HG03457 (cell line): ENCODE measurements around the gene HIP1R.

Experiments used
- ATAC-seq: cut with Tn5 transposase; IDR thresholded peaks from one replicate; pipeline ENCODE4 v1.9.1; 2021; ENCODE audit warnings: moderate number of reproducible peaks; ENCODE audit not compliant: unreplicated experiment

HIP1R gene

DNA sequence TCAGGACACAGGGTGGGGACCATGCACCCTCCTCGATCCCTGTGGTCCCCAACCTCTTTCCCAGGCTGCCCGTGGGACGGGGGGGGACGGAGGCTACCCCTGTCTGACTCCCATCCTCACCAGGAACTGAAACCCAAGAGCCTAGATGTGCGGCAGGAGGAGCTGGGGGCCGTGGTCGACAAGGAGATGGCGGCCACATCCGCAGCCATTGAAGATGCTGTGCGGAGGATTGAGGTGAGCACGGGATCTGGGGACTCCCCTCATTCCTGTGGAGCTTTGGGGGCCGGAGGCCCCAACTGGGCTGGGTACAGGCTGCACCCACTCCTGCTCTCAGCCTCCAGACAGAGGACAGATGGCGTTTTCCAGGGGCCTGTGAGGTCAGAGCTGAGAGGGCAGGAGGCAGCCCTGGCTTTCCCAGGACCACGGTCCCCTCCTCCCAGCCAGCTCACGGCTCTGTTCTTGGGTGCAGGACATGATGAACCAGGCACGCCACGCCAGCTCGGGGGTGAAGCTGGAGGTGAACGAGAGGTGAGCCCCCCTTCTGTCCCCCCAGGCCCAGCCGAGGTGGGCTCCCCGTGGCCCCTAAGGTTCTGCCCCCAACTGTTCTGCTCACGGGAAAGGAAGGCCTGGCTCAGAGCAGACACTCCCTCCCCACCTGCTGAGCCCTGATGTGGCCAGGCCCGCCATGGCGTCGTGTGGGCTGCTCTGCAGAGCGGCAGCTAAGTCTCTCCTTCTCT lies 24.2 kb downstream of the HIP1R start:
- no peak for ATAC-seq

- ATAC-seq = no peak
Measured at GRCh38 chr12:122860040-122860853, 25.0 kb downstream of the HIP1R start.

GRCh38 chr12:122860854-122861586 lies 25.8 kb downstream of the HIP1R start:
- no peak for ATAC-seq

DNA sequence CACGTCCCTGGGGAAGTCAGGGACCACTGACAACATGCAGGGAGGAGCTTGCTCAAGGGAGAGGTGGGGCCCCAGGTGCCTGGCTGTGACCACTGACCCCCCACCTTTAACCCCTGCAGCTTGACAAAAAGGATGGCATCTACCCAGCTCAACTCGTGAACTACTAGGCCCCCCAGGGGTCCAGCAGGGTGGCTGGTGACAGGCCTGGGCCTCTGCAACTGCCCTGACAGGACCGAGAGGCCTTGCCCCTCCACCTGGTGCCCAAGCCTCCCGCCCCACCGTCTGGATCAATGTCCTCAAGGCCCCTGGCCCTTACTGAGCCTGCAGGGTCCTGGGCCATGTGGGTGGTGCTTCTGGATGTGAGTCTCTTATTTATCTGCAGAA lies 26.3 kb downstream of the HIP1R start:
- ATAC-seq = no peak

GRCh38 chr12:122862110-122862634 lies 26.9 kb downstream of the HIP1R start:
- ATAC-seq = no peak

- ATAC-seq = no peak
Measured at GRCh38 chr12:122862872-122863701, 27.8 kb downstream of the HIP1R start.

DNA sequence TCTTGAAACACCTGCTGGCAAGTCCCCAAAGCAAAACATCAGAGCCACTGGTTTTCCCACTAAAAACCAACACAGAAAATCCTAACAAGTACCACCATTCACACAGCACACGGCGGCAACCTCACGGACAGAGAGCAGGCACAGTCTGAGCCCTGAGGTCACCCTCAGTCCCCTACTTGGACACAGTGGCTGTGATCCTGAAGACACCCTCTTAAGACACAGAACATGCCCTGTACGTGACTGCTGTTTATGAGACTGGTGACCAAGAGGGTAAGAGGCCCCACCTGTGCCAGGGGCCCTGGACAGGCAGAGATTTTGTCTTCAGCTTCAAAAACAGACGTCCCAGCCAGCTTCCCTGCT lies 29.6 kb downstream of the HIP1R start:
- no peak for ATAC-seq

- ATAC-seq = no peak
Measured at GRCh38 chr12:122865268-122866231, 30.3 kb downstream of the HIP1R start.

GRCh38 chr12:122866379-122866778 lies 31.1 kb downstream of the HIP1R start:
- ATAC-seq = no peak

GRCh38 chr12:122866950-122867607 lies 31.8 kb downstream of the HIP1R start:
- ATAC-seq = no peak

- no peak for ATAC-seq
Measured at GRCh38 chr12:122867691-122868461, 32.6 kb downstream of the HIP1R start.

DNA sequence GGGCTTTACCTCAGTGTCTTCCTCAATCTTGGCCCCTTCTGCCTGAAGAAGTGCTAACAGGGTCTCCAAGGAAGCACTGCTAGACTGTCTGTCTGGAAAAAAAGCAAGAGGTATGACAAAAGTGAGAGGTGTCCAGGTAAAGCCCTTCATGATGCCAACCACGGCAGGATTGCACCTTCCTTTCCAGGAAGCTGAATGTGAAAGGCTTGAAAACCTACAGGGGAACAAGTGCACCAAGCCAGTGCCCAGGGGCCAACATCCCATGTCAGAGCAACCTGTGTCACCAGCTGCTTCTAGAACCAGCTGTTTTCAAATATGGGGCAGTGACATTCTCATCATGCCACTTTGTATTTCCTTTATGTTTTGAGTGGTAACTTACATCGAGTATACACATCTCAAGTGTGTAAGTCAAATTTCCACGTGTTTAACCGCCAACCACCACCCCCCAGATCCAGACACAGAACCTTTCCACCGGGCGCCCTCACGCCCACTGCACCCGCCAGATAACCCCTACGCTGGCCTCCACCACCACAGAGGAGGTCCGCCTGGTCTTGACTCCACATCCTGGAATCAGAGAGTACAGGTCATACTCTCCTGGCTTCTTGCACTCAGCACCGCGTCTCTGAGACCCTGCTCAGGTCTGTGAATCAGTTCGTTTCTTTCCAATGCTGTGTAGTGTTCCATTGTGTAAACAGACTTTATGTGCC lies 33.4 kb downstream of the HIP1R start:
- ATAC-seq = no peak

DNA sequence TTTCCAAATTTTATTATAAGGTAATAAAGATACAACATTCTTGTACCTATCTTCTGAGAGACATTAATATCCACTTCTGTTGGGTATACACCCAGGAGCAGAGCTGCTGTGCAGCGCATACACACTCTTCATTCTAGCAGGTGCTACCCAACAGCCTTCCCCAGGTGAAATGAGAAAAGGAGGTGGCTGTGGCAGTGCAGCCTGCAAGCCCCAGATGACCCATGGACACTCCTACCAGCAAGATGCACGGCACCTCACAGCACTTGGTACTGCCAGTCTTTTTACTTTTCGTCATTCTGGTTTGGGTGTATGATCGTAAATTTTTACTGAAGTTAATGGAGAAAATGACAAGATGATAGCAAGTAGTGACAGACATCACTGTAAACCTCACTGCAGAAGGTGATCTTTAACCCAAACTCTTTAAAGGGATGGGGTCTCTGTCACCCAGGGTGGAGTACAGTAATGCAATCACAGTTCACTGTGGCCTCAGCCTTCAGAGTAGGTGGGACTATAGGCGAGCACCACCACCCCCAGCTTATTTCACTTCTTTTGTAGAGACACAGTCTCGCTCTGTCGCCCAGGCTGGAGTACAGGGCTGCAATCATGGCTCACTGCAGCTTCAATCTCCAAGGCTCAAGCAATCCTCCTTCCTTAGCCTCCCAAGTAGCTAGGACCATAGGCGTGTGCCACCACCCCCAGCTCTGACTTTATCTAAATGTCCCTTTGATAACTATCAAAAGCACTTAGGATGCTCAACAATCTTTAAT lies 34.1 kb downstream of the HIP1R start:
- ATAC-seq = no peak

DNA sequence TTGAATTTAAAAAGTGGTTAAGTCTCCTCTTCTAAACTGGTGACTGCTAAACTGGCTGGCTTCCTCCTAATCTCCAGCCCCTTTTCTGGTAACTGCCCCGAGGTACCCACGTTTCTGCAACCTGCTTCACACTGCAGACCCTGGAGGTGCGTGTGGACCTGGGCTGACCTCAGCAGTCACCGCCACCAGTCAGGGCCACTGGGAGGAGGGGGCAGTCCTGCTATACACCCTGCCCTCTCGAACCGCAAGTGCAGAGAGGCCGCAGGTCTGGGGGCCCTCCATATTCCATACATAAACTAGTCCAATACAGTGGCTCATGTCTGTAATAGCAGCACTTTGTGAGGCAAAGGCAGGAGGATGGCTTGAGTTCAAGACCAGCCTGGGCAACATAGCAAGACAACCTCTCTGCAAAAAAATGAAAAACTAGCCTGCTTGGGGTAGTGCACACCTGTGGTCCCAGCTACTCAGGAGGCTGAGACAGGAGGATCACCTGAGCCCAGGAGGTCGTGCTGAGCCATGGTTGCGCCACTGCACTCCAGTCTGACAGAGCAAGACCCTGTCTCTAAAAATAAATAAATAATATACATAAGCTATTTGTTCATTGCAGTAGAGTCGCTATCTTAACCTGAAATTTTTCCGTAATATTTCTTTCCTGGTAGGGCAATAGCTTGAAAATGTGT lies 35.0 kb downstream of the HIP1R start:
- no peak for ATAC-seq

DNA sequence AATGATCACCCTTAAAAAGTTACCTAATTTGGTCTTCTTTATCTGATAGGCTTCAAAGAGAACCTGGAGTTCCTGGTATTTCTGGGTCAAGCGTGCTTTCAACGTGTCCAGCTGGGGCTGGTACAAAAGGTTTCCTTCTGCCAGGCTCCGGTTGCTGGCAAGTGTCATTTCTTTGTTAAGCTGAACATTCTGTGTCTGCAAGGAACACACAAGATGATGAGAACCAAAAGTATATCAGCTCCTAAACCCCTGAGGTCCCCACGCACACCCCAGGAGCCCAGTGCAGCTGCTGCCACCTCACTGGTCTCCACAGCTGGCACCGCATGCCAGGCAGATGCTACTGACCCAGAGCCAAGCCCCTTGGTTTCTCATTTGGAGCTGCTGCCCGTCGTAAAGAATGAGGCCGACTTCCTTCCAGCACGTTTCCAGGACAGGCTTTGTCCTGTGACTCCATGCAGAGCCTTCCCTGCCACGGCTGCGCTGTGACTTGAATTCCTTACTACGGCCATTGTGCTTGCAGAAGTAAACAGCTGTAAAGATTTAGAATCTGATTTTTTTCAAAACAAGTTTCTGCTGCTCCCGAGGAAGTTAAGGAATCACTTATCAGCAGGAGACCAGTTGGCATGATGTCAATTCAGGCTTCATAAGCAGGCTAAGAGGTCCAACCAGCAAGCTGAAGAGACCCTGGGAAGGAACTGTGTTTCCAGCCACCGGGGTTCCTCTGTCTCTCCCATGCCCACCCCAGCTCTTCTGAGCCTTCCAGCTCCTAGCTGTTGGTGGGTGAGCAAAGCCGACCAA lies 35.8 kb downstream of the HIP1R start:
- no peak for ATAC-seq
